T-helper 1 cell treated with Interleukin-12 subunit alpha and Interleukin-12 subunit beta and Interleukin-4 antibody, amounts not matched to agents 30 ng/mL and 1 ng/mL, for 36 hours (primary cell): ENCODE data around the gene ZNF784. TPM values are rescaled to one million over a fixed set of nuclear protein-coding genes. Genes with fewer than 3 reads are reported as not detected.

Source experiments
- intact Hi-C: fragments of 100-400 bp; cut with micrococcal nuclease; formaldehyde crosslinking; loops from one replicate; pipeline ENCODE4 v1.15.1; 2024
- total RNA-seq: library from RNA; stranded (reverse); gene quantifications from 2 replicates; pipeline ENCODE4 v1.2.3, GENCODE V29; 2022

ZNF784 gene
- total RNA-seq: 4.6 and 4.7 TPM in 2 replicates

DNA sequence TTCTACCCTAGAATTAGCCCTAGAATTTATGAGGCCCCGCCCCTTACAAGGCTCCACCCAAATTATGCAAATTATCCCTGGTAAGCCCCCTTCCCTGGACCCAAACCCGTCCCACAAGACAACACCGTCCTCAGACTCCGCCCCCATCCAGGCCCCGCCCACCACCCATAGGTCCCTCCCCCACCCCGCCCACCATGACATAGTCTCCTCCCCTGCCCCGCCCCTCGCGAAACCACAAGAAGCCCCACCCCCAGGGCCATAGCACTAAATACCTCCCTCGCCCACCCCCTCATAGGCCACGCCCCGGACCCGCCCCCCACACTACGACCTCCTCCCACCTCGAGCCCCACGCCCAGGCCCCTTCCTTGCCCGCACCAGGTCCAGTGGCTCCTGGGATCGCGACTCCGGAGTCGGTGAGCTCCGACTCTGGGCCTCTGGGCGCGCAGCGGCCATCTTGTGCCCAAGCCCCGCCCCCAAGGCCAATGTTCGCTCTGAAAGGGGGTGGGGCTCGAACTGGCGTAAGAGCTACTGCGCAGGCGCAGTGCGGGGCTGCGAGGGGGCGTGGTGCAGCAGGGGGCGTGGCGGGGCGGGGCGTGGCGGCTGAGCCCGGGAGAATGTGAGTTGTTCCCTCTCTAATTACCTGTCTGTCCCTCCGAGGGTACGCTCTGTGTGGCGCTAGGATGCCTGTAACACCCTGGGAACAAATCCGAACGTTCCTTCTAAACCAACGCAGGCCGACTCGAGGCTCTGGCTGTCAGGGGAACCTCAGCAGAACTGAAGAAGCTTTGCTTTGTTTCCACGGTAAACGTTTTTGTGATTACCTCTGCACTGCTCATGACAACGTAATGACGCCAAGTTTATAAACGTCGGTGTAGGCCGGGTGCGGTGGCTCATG is at the start of gene ZNF784:
ZNF784 (minus strand) TSS at position 458 of the 895 bp plus-strand sequence; CDS start at position 453, 5 bp downstream.
- intact Hi-C loops: loop anchor here (1.0 kb wide), 16 partner anchors 8 to 1465 kb away; partner anchors contain the start of genes FIZ1, HSPBP1, ISOC2 and KMT5C

DNA sequence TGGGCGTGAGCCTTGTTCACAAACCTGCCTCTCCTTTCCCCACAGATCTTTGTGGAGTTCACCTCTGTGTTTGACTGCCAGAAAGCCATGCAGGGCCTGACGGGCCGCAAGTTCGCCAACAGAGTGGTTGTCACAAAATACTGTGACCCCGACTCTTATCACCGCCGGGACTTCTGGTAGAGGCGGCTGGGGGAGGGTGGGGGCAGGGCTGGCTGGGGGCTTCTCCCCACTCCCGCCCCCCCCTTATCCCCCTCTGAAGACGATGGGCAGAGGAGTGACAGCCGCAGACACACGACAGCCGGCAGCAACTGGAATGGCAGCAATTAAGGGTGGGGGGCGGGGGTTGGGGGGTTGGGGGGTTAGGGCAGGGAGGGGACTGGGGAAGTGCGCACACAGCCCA is 49.5 kb upstream of the ZNF784 start:
- intact Hi-C loops: loop anchor here (2.0 kb wide), 4 partner anchors 39 to 641 kb away; partner anchors contain the start of genes ZNF444, ZNF787 and ZSCAN5A

DNA sequence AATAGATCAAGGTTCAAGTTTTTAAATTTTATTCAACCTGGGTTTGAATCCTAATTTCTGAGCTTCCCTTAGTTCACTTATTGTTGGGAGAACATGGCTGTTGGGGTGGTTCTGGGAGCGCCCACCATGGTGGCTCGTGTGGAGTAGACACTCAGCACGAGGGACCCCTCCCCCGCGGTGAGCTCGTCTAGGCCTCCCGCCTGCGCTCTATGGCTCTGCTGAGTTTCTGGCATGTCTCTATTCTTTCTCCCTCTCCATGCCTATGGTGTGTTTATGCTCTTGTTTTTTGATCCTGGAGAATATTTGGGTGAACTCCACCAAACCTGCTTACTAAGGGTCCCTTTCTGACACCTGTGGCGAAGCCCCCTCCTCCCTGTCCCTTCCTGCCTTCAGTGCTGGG is 49.1 kb upstream of the ZNF784 start:
- intact Hi-C loops: no loop called here

GRCh38 chr19:55672418-55672817 is 48.1 kb upstream of the ZNF784 start:
- intact Hi-C loops: no loop called here

DNA sequence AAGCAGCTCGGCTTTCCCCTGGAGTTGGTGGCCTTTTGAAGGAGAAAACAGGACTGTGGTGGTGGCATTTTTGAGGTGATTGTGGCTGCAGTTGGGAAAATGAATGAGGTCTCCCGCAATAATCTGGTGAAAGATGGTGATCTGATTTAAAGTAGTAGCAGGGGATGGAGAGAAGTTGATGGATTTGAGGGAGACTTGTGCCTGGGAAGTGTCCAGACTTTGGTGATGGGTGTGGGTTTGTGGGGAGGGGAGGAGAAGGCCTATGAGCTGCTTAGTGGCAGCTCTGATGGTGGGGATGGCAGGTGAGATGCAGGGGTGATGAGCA is 46.6 kb upstream of the ZNF784 start:
- intact Hi-C loops: no loop called here

GRCh38 chr19:55670280-55671053 is 46.1 kb upstream of the ZNF784 start:
- intact Hi-C loops: no loop called here

GRCh38 chr19:55669418-55670279 is 45.3 kb upstream of the ZNF784 start:
- intact Hi-C loops: no loop called here

DNA sequence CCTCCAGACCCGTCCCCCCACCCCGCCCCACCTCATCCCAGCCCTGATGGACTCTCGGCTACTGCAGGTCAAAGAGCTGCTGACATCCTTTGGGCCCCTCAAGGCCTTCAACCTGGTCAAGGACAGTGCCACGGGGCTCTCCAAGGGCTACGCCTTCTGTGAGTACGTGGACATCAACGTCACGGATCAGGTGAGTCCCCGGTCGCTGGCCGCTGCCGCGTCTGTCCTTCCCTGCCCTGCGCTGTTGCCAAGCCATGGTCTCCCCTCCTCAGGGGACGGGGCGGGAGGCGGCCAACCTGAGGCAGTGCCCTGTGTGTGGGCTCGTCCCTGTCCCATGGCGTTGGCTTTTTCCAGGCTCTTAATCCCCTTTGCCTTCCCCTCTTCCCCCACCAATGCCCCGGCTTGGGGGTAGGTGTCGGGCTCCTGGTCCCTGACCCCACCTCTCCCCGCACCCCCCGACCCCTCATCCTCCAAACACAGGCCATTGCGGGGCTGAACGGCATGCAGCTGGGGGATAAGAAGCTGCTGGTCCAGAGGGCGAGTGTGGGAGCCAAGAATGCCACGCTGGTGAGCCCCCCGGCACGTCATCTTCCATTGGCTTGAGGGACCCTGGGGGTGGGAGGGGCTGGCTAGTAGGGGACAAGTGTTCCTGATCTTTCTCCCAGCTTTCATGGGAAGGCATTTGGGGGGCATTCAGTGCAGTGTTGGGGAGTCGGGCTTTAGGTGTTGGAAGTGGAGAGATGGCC is 44.4 kb upstream of the ZNF784 start:
- intact Hi-C loops: no loop called here

GRCh38 chr19:55667958-55668357 is 43.6 kb upstream of the ZNF784 start:
- intact Hi-C loops: no loop called here

DNA sequence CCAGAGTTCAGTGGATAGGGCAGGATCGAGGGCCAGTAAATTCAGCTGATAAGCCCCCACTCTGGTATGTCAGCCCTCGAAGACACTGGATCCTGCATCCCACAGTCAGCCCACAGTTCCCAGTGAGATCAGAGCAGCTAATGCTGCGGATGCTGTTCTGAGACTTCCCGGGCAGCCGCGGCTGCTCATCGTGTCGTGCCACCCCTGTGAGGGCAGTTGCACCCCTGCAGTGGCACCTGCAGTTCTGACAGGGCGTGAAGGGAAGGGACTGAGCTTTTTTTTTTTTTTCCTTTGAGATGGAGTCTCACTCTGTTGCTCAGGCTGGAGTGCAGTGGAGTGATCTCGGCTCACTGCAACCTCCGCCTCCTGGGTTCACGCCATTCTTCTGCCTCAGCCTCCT is 43.1 kb upstream of the ZNF784 start:
- intact Hi-C loops: no loop called here

DNA sequence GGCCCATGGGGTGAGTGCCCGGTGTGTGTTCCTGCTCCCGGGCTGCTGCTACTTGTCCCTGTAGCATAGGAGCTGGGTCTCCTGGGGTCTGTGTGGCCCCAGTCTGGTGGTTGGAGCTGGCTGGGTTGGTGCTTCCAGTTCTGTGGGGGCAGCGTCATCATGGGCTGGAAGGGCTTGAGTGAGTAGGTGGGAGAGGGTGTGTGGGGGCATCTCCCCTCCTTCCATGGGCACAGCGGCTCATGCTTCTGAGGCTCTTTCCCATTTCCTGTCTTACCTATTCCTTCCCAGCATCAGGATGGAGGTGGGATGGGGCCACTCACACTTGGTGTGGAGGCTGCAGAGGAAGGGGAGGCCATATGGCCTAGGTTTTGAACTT is 42.6 kb upstream of the ZNF784 start:
- intact Hi-C loops: no loop called here

DNA sequence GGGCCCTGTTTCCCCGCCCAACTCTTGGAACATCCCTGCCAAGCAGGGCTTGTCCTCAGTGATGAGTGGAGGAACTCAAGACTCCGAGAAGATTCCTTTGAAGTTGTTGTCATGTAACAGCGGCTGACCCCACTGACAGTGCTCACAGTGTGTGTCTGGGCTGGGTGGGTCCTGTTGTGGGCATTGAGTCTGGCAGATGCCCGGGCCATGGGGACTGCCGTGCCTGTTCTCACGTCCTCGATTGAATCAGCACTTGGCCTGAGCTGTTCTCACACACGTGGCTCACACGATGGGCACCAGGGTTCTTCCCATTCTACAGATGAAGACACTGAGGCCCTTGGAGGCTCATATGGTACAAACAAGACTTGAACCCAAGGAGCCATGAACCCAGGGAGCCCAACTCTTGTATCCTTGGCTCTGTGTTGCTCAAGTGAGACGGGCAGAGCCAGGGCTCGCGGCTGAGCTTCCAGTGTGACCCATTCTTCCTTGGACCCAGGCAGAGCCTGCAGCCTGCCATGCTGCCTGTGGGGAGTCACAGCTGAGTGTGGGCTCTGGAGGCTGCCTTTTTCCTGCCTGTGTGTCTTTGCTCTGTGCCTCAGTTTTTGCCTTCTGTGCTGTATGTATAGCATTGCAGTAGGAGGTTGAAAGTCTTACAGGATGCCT is 42.1 kb upstream of the ZNF784 start:
- intact Hi-C loops: no loop called here

- intact Hi-C loops: no loop called here
Measured at GRCh38 chr19:55663846-55664536, 39.6 kb upstream of the ZNF784 start.

DNA sequence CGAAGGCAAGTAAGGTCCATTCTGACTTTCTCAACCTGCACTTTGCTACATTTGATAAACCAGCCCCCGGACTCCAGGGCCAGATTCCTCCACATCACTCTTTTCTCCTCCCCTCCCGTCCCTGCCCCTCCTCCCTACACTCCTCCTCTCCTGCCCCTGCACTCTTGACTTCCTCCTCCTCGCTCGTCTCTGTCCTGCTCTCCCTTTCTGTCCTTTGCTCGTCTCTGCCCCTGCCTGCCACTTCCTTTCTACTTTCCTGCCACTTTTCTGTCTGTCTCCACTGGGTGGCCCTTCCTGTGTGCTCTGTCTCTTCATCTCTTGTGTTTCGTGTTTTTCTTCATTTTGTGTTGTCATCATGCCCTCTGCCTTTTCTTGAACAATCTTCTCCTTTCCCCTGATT is 37.5 kb upstream of the ZNF784 start:
- intact Hi-C loops: no loop called here

DNA sequence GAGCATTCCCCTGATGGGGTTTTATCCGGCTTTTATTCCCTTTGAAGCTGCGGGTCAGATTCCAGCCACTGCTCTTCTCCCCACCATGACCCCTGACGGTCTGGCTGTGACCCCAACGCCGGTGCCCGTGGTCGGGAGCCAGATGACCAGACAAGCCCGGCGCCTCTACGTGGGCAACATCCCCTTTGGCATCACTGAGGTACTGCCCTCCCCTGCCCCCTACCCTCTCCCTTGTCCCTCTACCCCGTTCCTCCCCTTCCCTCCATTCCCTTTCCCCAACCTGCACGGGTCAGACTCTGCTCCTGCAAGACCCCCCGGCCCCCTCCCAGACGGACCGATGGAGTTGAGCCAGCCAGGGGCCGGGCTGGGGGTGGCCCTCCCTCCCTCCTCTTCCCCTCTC is 36.6 kb upstream of the ZNF784 start:
- intact Hi-C loops: no loop called here

DNA sequence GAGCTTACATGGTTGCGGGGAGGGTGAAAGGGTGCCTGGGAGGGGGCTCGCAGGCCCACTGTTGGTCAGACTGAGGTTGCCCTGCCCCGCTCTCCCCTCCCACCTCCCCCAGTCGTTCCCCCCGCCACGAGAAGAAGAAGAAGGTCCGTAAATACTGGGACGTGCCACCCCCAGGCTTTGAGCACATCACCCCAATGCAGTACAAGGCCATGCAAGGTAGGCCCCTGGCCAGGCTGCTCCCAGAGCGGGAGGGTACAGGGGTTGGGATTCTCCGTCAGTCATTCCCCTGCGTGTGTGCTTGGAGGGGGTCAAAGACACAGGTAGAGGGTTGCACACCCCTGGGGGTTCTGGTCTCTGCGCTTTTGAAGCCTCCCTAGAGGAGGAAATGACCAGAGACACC is 36.0 kb upstream of the ZNF784 start:
- intact Hi-C loops: no loop called here

- intact Hi-C loops: loop anchor here (10.0 kb wide), 1 partner anchor 875 kb away; the partner anchor contains the start of gene ZFP28
Measured at GRCh38 chr19:55659822-55660221, 35.5 kb upstream of the ZNF784 start.

- intact Hi-C loops: loop anchor here (10.0 kb wide), 1 partner anchor 876 kb away; the partner anchor contains the start of gene ZFP28
Measured at GRCh38 chr19:55658846-55659459, 34.6 kb upstream of the ZNF784 start.
